Astrocyte of the spinal cord (primary cell): ENCODE results near the gene GALNT6.

Source experiments
- DNase-seq: peaks from one replicate; pipeline ENCODE4 v3.0.0; 2011; ENCODE audit warnings: low read depth, low spot score
- H3K4me3 ChIP-seq: 2 replicates; pipeline ENCODE4 v1.5.1; 2011; ENCODE audit warnings: low read depth, mild to moderate bottlenecking, low read length, moderate library complexity
- CTCF ChIP-seq: IDR thresholded peaks from 2 replicates; pipeline ENCODE4 v1.5.1; 2012; ENCODE audit warnings: low read depth, mild to moderate bottlenecking, low read length, inconsistent platforms
- in situ Hi-C: cut with HindIII; loops from 2 replicates; pipeline ENCODE4 v1.10.0; 2017; ENCODE audit warnings: low sequenced_read_pairs

The GALNT6 gene

GRCh38 chr12:51393676-51394545 lies 2.7 kb upstream of the GALNT6 start:
- no peak for TF ChIP-seq CTCF
- H3K4me3 ChIP-seq: no peak overlapping the region
- peak; percentile 73 for DNase-seq
- in situ Hi-C loops: no loop called here

GRCh38 chr12:51392556-51393237 lies 1.5 kb upstream of the GALNT6 start:
- DNase-seq: no peak

GRCh38 chr12:51390891-51391282 lies 319 bp downstream of the GALNT6 start:
- H3K4me3 ChIP-seq: peak overlapping the region; percentile 52
- no peak for DNase-seq
- in situ Hi-C loops: no loop called here
- TF ChIP-seq CTCF: no peak

More at GRCh38 chr12:51392556-51393237, 1.5 kb upstream of the GALNT6 start:
- TF ChIP-seq CTCF: no peak
- no peak overlapping the region for H3K4me3 ChIP-seq
- in situ Hi-C loops: no loop called here

- in situ Hi-C loops: no loop called here
- DNase-seq: no peak
- H3K4me3 ChIP-seq: no peak overlapping the region
- no peak for TF ChIP-seq CTCF
Measured at GRCh38 chr12:51390457-51390856, 749 bp downstream of the GALNT6 start.

- in situ Hi-C loops: no loop called here
- no peak overlapping the region for H3K4me3 ChIP-seq
- DNase-seq: no peak
- no peak for TF ChIP-seq CTCF
Measured at GRCh38 chr12:51389302-51389999, 1.8 kb downstream of the GALNT6 start.

GRCh38 chr12:51388846-51389245 lies 2.4 kb downstream of the GALNT6 start:
- H3K4me3 ChIP-seq: no peak overlapping the region
- in situ Hi-C loops: no loop called here
- no peak for TF ChIP-seq CTCF
- no peak for DNase-seq
